Osteocyte (in vitro differentiated cells): ENCODE results near the gene ADGRA3. TPM values are rescaled to one million over a fixed set of nuclear protein-coding genes. Genes with fewer than 3 reads are reported as not detected.

Experiments used
- DNase-seq: peaks from one replicate; pipeline ENCODE4 v3.0.0; 2021; ENCODE audit warnings: mixed read lengths; ENCODE audit not compliant: unreplicated experiment; ENCODE audit errors: extremely low spot score
- H3K27ac Mint-ChIP-seq: one replicate; pipeline ENCODE4 v1.8.0; 2021; ENCODE audit warnings: mild to moderate bottlenecking, mixed read lengths; ENCODE audit not compliant: unreplicated experiment
- H3K27me3 Mint-ChIP-seq: one replicate; pipeline ENCODE4 v1.8.0; 2021; ENCODE audit warnings: mixed read lengths; ENCODE audit not compliant: unreplicated experiment
- H3K36me3 Mint-ChIP-seq: one replicate; pipeline ENCODE4 v1.8.0; 2021; ENCODE audit warnings: mixed read lengths; ENCODE audit not compliant: unreplicated experiment
- H3K4me1 Mint-ChIP-seq: one replicate; pipeline ENCODE4 v1.8.0; 2021; ENCODE audit warnings: mixed read lengths; ENCODE audit not compliant: unreplicated experiment
- H3K4me3 Mint-ChIP-seq: one replicate; pipeline ENCODE4 v1.8.0; 2021; ENCODE audit warnings: mild to moderate bottlenecking, moderate library complexity, mixed read lengths; ENCODE audit not compliant: unreplicated experiment
- H3K9me3 Mint-ChIP-seq: one replicate; pipeline ENCODE4 v1.8.0; 2021; ENCODE audit warnings: mixed read lengths; ENCODE audit not compliant: unreplicated experiment
- total RNA-seq: library from RNA; stranded (reverse); gene quantifications from 2 replicates; pipeline ENCODE4 v1.2.1, GENCODE V29; 2021
- TF ChIP-seq, protein P1 (sequence below): fragments of 200-600 bp; sonication (generic); IDR thresholded peaks from 2 replicates; pipeline ENCODE4 v1.5.0; 2021; ENCODE audit warnings: antibody characterized with exemption, mild to moderate bottlenecking, moderate library complexity

ADGRA3 gene
- total RNA-seq, 1 donor from 2014 or later: 32.2 TPM

DNA sequence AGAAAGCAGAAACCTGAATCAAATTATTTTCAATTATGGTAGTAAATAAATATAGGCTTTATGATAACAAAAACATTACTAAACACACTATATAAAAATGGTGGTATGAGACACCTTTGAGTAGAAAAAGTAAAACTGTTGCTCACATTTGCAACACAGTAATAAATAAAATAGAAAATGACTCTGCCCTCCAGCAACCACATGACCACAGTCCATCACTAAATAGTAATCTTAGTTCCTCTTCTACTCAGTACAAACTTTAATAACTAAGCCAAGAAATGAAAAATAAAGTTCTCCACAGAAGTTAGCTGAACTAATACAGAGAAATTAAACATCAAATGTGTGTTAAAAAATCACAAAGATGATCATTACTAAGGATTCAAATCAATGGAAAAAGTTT is 108.5 kb downstream of the ADGRA3 start:
- Mint-ChIP-seq H3K9me3 (no peaks in the 10 kb centered on the region), H3K27me3 (no peaks in the 10 kb centered on the region), H3K4me1 (no peaks in the 10 kb centered on the region), H3K36me3 (no peaks in the 10 kb centered on the region), H3K4me3 (no peak overlapping the region), H3K27ac (no peak overlapping the region)
- DNase-seq: no peak
- TF ChIP-seq, protein P1, sequence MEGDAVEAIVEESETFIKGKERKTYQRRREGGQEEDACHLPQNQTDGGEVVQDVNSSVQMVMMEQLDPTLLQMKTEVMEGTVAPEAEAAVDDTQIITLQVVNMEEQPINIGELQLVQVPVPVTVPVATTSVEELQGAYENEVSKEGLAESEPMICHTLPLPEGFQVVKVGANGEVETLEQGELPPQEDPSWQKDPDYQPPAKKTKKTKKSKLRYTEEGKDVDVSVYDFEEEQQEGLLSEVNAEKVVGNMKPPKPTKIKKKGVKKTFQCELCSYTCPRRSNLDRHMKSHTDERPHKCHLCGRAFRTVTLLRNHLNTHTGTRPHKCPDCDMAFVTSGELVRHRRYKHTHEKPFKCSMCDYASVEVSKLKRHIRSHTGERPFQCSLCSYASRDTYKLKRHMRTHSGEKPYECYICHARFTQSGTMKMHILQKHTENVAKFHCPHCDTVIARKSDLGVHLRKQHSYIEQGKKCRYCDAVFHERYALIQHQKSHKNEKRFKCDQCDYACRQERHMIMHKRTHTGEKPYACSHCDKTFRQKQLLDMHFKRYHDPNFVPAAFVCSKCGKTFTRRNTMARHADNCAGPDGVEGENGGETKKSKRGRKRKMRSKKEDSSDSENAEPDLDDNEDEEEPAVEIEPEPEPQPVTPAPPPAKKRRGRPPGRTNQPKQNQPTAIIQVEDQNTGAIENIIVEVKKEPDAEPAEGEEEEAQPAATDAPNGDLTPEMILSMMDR: no peak

DNA sequence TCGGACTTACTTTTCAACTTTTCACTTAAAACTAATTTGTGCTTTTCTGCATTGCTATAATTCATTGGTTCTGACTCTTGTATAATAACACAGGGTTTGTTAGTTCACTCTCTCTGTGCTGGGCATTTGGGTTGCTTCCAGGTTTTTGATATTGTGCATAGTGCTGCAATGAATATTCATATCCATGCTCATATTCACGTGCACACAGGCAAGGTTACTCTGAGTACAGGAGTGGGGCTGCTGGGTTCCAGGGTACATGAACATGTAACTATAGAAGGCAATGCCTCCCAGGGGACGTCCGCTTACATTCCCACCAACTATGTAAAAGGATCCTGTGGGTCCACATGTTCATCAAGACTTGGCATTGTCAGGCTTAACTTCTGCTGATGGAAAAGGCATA is 117.2 kb downstream of the ADGRA3 start:
- Mint-ChIP-seq H3K4me3 (no peak overlapping the region), H3K4me1 (no peaks in the 10 kb centered on the region), H3K9me3 (no peaks in the 10 kb centered on the region), H3K27me3 (no peaks in the 10 kb centered on the region), H3K27ac (no peak overlapping the region), H3K36me3 (peaks cover 18% of the 10 kb centered on the region)
- TF ChIP-seq, protein P1: no peak
- DNase-seq: no peak

DNA sequence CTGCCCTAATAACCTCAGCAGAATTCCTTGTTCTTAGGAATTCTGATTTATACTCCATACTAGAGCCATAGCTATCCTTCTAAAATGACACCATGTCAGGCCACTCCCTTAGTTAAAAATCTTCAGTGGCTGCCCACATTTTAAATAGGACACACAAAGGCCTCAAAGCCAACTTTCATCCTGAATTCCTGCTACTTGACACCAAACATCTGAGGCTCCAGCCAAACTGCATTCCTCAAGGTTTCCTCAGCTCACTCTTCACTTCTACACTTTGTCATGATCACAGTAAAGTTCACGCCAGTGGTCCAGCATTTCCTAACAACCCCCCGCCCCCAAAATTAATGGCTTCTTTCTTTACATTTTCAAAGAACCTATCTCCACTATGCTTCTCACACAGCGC is 124.3 kb downstream of the ADGRA3 start:
- DNase-seq: no peak
- Mint-ChIP-seq H3K4me1 (no peaks in the 10 kb centered on the region), H3K4me3 (no peak overlapping the region), H3K9me3 (no peaks in the 10 kb centered on the region), H3K27me3 (no peaks in the 10 kb centered on the region), H3K36me3 (peaks cover 14% of the 10 kb centered on the region), H3K27ac (no peak overlapping the region)
- TF ChIP-seq, protein P1: no peak

DNA sequence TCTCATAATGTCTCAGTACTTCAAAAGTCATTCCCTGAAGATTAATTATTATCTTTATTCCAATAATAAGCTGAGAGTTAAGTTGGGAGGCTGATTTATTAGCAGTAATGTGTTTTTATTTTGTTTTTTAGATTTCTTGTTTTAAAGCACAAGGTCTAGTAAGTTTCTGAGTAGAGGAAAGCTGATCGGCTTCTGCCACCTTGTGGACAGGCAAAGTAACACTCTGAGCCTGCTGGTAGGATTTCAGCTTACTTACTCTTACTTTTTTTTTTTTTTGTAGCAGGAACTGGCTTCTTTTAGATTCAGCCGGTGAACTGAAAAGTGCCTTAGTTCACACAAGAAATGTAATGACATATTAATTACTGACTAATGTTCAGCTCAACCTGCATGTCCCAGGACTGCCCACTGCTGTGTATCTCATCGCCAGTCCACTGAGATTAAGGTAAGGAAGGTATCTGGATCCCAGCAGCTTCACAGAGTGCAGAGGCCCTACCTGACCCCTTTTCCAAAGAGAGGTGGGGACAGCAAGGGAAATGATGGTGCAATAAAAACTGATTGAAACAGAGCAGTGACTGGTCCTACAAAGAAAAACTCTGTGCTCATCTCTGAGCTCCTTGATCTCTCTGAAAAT is 126.5 kb downstream of the ADGRA3 start:
- DNase-seq: no peak

DNA sequence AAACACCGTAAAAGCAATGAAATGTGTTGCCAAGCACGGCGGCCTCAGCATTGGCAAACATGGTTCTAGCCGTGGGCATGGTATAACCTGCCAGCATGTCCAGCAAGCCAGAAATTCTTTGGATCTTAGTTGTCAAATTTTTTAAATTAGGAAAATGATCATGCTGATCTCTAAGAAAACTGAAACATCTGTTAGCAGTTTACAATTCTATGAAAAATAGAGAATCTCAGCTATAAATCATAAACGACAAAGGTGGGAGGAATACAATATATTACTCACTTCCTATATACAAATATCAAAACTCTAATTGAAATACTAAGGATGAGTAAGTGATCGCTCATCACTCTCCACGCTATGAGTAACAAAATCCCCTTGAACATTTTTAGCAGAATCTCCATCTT is 130.3 kb downstream of the ADGRA3 start:
- H3K27me3 Mint-ChIP-seq: no peaks in the 10 kb centered on the region
- H3K27ac Mint-ChIP-seq: peak overlapping the region; percentile 7
- H3K9me3 Mint-ChIP-seq: no peaks in the 10 kb centered on the region
- peaks cover 12% of the 10 kb centered on the region for H3K36me3 Mint-ChIP-seq
- peaks cover 10% of the 10 kb centered on the region for H3K4me1 Mint-ChIP-seq
- DNase-seq: no peak
- no peak overlapping the region for H3K4me3 Mint-ChIP-seq
- TF ChIP-seq, protein P1: no peak

More for the DNA sequence above, 126.5 kb downstream of the ADGRA3 start:
- H3K27ac Mint-ChIP-seq: no peak overlapping the region
- no peaks in the 10 kb centered on the region for H3K27me3 Mint-ChIP-seq
- H3K36me3 Mint-ChIP-seq: peaks cover 14% of the 10 kb centered on the region
- TF ChIP-seq, protein P1: peak; percentile 95
- no peak overlapping the region for H3K4me3 Mint-ChIP-seq
- no peaks in the 10 kb centered on the region for H3K9me3 Mint-ChIP-seq
- H3K4me1 Mint-ChIP-seq: peaks cover 10% of the 10 kb centered on the region
